Ureter (tissue), 1 donor: ENCODE measurements around the gene CFAP46. TPM values are rescaled to one million over a fixed set of nuclear protein-coding genes. Genes with fewer than 3 reads are reported as not detected.
"Not testable (repeated sequence)": the region's sequence is repeated elsewhere in the genome, so short reads cannot be mapped to it uniquely, and the experiment has no call there.

Experiments used
- DNase-seq: peaks from one replicate; pipeline ENCODE4 v3.0.0-alpha.2; 2020; ENCODE audit warnings: low spot score
- total RNA-seq: library from RNA; stranded (reverse); gene quantifications from one replicate; pipeline ENCODE4 v1.2.4, GENCODE V29; 2023
- donor health status: DM: yes; HTN: yes; CAD: no.

The CFAP46 gene
- total RNA-seq, 1 donor from 2014 or later = 1.7 TPM

DNA sequence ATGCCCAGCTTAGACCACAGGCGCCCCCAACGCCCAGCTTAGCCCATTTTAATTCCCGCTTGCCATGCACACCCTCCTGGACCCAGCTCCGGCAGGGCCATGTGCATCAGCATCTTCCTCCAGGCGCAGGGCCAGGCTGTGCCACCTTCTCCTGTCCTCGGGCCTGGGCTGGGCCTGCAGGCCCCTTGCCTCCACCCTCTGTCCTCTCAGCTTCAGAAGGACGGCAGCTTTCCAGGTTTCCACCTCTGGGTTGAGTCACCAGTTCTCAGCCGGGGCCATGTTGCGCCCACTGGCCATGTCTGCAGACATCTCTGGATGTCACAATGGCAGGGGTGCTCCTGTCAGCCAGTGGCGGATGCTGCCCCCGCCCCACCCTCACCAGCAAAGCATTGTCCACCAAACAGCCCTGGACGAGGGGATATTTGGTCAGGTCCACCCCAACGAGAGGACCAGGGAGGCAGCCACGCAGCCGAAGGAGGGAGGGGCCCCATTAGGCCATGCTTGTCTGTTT is 97.3 kb downstream of the CFAP46 start:
- no peak for DNase-seq

DNA sequence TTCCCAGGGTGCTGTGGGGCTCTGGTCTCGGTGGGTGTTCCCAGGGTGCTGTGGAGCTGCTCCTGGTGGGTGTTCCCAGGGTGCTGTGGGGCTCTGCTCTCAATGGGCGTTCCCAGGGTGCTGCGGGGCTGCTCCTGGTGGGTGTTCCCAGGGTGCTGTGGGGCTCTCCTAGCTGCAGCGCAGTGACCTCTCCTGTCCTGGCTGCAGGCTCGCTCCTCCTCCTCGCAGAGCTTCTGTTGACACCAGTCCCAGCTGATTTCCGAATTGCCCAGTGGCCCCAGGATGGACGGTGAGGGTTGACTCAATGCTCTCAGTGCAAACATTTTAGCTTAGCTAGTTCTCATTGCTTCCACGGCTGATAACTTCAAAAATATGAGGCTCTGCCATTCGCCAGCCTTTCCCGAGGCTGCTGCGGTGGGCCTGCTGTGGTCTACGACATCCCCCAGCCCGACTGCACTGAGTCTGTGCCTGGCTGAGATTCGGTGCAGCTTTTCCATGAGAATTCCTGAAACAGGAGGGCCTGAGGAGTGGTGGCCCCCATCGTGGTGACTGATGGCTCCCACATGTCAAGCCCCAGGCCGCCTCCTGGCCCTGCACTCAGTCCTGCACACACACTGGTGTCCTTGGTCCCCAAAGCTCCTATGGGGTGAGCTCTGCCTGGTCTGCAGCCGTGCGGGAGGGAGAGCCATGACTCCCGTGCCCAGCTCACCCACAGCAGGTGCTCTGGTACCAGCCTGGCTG is 98.1 kb downstream of the CFAP46 start:
- no peak for DNase-seq

DNA sequence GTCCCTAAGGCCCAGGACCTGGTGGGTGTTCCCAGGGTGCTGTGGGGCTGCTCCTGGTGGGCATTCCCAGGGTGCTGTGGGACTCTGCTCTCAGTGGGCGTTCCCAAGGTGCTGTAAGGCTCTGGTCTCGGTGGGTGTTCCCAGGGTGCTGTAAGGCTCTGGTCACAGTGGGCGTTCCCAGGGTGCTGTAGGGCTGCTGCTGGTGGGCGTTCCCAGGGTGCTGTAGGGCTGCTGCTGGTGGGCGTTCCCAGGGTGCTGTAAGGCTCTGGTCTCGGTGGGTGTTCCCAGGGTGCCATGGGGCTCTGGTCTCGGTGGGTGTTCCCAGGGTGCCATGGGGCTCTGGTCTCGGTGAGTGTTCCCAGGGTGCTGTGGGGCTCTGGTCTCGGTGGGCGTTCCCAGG is 99.1 kb downstream of the CFAP46 start:
- DNase-seq = not testable (repeated sequence)

DNA sequence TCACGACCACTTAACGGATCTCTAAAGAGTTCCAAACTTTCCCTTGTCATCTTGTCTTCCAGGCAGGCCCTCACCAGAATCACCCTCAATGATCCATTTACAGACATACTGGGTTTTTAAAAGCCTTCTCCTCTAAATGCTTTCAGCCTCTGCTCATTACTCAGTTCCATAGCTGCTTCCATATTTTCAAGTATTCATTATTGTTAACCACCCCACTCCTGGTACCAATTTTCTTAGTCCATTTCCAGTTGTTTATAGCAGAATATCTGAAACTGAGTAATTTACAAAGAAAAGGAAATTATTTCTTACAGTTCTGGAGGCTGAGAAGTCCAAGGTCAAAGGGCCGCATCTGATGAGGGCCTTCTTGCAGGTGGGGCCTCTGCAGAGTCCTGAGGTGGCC is 100.0 kb downstream of the CFAP46 start:
- DNase-seq = no peak

DNA sequence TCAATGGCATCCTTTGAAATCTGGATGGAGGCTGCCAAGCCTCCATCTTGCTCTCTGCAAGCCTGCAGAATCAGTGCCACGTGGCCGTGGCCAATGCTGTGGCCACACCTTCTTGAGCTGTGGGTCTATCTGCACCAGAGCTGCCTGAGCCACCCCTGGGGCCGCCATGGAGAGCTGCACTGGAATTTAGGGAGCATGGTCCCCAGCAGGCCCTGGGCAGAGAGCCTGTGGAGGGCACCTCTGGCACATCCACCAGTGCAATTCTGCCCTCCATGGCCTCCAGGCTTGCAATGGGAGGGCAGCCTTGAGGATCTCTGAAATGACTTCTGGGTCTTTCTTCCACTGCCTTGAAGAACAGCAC is 100.8 kb downstream of the CFAP46 start:
- no peak for DNase-seq

DNA sequence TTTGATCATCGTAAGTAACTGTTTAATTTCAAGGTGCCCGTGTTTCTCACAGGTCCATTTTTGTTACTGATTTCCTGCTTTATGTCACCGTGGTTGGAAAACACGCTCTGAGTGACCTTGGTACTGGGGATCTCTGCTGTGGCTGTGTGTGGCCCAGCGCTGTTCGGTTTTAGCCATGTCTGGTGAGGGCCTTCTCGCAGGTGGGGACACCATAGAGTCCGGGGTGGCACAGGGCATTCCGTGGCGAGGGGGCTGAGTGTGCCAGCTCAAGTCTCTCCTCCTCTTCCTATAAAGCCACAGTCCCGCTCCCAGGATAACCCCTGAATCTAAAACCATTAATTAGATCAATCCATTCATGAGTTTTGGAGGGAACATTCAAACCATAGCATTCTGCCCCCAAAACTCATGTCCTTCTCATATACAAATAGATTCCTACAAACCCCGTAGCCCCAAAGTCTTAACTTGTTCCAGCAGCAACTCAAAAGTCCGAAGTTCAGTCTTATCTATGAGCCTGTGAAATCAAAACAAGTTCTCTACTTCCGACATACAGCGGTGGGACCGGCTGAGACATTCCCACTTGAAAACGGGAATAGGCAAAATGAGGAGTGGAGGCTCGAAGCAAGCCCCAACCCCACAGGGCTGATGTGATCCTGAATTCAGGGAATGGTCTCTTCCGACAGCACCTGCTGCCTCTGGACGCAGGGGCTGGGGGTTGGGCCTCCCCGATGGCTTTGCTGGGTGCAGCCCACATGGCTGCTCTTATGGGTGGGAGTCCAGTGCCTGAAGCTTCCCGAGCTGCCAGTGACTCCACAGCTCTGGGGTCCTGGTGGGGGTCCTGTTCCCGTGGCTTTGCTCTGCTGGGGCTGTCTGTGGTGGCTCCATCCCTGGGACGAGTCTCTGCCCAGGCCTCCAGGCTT is 101.4 kb downstream of the CFAP46 start:
- no peak for DNase-seq

DNA sequence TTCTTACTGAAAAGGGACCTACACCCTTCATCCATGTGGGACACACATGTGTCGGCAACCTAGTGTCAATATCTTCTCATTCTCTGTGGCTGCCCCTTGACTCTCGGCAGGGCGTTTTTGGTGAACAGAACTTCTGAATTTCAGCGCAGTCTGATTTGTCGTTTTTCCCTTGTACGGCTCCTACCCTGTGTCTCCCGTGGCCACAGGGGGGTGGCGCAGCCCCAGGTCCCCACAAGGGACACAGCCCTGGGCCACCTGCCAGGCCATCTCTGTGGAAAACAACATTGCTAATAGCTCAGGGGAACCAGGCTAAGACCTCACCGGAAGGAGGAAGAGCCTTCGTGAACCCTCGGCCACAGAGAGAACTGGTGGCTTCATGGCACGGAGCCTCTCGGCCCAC is 103.3 kb downstream of the CFAP46 start:
- DNase-seq = no peak

DNA sequence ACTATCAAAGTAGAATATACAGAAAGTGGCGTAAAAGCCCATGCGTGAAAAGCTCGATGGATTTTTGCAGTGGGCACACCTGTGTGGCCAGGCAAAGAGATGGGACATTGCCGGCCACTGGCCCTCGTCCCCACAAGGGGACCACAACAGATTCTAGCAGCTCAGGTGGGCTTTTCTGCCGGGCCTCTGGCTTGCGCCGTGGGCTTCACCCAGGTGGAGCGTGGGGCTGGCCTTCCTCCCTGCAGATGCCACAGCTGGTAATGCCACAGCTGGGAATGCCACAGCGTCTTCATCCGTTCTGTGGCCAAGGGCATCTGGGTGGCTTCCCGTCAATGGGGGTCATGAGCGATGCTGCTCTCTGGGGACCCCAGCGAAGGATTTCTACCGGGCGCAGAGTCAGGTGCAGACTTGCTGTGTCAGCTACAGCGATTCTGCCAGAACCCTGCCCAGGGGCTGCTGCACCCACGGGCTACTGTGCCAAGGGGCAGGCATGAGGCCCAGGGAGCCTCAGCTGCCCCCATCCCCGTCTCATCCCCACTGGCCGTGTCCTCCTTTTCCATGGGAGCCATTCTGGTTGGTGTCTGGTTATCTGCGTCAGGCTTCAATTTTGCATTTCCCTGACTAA is 103.9 kb downstream of the CFAP46 start:
- no peak for DNase-seq

DNA sequence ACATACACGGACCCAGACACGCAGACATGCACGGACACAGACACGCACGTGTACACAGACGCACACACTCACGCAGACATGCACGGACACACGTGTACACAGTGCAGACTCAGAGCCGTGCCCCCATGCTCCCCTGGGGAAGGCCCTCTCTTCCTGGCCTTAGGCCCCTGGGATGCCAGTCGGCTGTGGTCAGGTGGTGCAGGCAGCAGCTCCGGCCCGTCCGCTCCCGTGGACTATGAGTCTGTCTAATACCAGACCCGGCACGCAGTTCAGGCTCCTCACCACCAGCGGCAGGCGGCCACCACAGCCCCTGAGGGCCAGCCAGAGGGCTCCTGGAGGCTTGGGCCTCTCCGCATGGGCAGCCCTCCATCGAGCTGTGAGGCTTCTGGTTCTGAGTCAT is 104.5 kb downstream of the CFAP46 start:
- DNase-seq = no peak

DNA sequence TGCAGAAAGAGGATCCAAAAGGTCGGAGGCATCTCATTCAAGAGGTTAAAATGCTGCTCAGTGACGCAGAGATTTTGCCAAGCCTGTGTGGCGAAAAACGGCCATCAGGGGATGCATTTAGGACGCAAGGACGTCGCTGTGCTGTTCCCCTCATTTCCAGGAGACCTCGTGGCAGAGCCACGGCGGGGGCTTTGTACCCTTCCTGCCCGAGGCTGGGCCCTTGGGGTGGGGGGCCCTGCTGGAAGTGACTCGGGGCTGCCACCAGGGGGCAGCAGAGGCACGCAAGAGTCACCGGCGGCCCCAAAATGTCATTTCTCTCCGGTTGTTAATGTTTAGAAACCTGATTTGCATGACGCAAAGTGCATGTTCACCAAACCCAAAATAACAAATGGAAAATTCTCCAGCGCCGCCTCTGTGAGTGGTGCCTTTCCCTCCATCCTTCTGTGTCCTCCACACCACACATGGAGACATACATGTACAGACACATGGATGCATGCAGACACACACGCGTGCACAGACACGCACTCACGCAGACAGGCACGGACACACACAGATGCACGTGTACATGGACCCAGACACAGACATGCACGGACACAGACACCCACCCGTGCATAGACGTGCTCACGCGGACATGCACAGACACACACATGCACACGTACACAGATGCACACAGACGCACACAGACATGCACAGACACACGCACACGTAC is 105.4 kb downstream of the CFAP46 start:
- no peak for DNase-seq

DNA sequence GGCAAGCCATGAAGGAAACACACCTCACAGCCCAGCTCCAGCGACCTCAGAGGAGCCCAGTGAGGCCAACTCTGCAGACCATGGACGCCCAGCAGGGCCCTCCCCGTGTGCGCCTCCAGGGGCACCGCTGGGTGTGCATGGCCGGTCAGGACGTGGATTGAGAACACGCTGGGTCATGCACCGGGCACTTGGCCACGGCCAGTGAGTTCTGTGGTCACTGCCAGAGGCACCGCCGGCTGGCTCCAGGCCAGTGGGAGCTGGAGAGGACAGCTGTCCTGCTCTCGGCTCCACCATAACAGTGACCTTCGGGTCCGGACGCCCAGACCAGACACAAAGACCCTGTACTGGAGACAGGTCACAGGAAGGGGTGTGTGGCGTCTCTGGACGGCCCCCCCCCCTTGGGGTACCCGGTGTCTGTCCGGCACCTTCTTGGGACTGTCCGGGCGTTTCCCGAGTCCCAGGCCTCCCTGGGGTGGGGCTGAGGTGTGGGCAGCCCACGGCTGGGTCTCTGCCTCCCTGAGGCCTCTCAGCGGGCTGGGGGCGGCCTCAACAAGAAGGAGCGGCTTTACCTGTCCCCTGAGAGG is 106.0 kb downstream of the CFAP46 start:
- no peak for DNase-seq

DNA sequence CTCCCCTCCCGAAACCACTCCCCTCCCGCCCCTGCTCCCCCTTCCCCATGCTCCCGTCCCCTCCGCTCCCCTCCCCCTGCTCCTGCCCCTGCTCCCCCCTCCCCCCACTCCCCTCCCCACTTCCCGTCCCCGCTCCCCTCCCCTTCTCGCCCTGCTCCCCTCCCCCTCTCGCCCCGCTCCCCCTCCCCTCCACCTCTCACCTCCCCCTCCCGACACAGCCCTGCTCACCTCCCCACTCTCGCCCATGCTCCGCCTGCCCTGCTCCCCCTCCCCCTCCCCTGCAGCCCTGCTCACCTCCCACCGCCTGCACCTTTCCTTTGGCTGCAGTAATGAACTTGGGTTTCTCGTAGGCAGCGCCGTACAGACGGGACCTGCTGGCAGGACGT is 106.5 kb downstream of the CFAP46 start:
- no peak for DNase-seq

DNA sequence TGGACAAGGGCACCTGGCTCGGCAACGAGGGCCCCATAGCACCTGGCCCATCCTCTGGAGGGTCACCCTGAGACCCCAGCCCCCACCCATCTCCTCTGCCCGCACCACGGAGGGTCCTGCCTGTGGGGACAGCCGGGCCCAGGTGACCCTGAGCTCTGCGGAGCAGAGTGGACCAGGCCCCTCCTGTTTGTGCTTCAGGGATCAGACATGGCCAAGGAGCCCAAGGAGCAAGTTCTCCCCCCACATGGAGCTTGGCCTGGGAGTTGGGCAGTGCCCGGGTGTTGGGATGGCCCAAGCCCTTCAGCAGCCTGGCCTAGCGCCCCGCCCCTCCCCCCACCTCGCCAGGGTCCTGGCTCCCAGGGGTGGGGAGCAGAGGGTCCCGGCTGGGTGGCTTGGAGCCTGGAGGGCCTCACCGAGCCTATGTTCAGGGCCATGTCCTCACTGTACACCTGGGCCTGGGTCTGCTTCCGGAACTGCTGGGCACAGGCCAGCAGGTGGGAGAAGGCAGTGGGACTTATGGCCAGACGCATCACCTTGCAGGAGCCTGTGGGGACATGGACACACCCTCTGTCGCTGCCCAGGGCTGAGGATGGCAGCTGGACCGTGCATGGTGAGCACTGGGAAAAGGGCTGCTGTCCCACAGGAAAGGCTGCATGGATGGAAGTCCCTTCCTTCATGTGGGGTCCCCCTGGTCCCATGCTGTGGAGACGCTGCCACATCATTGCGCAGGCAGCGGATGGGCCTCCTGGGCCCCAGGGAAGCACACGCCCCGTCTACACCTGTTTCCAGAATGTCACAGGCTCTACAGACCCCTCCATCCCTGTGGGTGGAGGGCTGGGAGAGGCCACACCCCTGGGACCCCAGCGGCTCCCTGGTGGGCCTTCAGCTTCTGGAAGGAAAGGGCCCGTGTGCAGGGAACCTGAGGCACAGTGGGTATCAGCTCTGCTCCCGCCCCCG is 107.2 kb downstream of the CFAP46 start:
- no peak for DNase-seq

DNA sequence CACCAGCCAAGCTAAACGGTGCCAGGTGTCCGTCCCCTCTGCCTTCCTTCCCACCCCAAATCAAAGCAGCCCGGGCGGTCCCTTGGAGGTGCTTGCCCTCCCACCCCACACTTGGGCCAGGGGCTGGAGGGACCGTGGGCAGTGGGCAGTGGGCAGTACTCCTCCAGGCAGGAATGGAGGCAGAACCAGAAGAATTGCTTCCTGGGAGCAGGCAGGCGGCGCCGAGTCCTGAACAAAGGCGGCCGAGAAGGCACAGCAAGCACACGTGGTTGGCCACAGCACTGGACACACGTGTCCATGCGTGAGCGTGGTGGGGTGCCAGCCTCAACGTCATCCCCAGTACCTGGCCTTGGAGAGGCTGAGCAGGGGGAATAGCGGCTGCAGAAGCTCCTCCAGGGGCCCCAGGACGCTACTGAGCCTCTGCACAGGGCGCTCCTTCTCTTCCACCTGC is 108.0 kb downstream of the CFAP46 start:
- DNase-seq = no peak

DNA sequence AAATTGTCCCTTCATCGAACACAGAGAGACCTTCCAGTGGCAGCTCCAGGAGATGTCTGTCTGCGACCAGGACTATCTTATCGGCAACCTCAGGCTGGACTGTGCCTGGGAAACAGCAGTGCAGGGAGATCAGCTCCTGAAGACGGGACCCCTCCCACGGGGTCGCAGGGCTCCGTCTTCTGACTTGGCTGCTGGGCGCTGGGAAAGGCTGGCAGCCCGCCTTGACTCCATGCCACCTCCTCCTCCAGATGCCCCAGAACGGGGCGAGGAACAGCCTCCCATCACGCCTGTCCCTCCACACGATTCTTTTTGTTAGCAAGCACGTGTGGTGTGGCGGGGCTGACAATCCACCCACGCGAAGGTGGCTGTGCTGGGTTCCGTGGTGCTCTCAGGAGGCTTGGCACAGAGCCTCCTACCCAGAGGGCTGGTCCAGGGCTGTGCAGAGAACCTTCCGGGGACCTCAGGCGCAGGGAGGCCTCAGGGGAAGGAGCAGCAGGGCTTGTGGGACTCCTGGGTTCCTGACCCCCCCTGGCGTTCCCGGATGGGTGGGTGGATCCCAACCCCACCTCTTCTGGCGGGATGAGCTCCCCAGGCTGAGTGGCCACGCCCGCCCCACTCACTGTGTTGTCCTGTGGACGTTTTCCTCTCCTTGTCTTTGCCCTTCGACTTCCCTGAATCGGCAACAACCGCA is 108.8 kb downstream of the CFAP46 start:
- DNase-seq = no peak

DNA sequence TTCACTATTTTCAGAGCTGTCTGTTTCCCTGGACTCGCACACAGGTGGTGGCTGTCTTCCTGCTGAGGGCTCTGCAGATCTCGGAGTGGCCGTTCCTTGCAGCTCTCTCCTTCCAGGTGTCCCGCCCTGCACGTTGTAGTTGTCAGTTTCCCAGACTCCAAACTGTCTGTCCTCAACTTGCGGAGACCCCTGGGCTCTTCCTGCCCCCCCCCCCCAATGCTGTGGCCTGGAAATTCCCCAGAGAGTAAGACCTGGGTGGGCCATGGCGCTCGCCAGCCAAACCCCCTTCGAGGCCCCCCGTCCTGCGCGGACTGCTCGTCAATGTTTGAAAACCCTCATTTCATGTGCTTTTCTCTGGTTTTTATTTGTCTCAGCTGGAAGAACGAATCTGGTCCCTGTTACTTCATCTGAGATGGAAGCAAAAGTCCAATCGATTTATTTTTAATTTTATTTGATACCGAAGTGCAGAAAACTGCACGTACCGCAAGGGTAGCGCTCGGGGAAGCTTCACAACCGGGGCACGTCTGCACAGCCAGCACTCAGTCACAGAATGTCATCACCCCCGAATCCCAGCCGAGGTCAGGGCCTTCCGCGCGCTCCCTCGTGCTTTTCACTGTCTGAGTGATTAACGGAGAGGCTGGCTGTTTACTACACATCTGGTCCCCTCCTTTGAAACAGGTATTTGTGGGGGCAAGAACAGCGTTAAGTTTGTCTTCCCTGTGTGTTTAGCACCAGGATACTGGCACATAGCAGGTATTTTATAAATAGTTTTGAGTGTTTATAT is 110.0 kb downstream of the CFAP46 start:
- no peak for DNase-seq

DNA sequence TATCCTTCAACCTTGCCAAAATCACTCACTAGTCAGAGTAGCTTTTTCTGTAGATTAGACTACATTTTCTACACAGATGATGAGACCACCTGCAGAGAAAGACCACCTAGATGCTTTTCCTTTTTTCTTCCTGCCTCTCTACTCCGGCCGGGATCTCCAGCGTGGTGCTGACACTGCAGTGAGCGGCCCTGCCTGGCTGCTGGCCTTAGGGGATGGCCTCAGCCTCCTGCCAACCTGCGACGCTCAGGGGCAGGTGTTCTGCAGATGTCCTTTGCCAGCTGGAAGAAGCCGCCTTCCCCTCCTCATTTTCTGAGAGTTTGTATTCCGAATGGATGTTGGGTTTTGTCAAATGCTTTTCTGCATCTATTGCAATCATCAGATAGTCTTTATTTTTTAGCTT is 113.0 kb downstream of the CFAP46 start:
- DNase-seq = no peak

DNA sequence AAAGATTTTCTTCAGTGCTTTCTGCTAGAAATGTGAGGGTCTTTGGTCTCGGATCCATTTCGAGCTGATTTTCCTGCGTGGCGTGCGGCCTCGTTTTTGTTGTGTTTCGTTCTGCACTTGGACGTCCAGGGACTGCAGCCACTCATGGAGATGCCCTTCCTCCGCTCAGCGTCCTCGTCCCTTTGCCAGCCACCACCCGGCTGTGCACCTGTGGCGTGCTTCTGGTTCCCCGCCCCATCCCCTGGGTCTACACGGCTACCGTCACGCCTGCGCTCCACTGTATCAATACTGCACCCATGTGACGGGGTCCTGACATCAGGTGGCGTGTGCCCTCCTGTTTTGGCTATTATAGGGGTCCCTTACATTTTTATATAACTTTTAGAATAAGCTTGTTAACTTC is 113.7 kb downstream of the CFAP46 start:
- no peak for DNase-seq
